D721Med (cell line): ENCODE results near the gene HCFC1R1.
A peak's percentile ranks its signal among the peaks of the same experiment; 100 is the strongest.

Experiments
- DNase-seq: peaks from one replicate; pipeline ENCODE4 v3.0.0; 2011; ENCODE audit warnings: low spot score; ENCODE audit not compliant: insufficient read length
- FAIRE-seq: peaks from 2 replicates; lab custom pipeline; 2011; peaks lifted over from hg19 to GRCh38; lab: Jason Lieb, UNC
- CTCF ChIP-seq: IDR thresholded peaks from 2 replicates; pipeline ENCODE4 v1.5.1; 2012; ENCODE audit warnings: mild to moderate bottlenecking, control low read depth; ENCODE audit not compliant: insufficient read depth; ENCODE audit errors: missing control alignments

HCFC1R1 gene

GRCh38 chr16:3023415-3023668 lies 400 bp downstream of the HCFC1R1 start:
- no peak for TF ChIP-seq CTCF
- FAIRE-seq, result no peak
- no peak for DNase-seq

GRCh38 chr16:3022684-3023414 lies 893 bp downstream of the HCFC1R1 start:
- DNase-seq (no peak), FAIRE-seq (no peak)
- no peak for TF ChIP-seq CTCF

GRCh38 chr16:3022208-3022683 lies 1.5 kb downstream of the HCFC1R1 start:
- FAIRE-seq, result no peak
- DNase-seq, result no peak
- TF ChIP-seq CTCF, result no peak

GRCh38 chr16:3021449-3022207 lies 2.1 kb downstream of the HCFC1R1 start:
- peak; percentile 30 for TF ChIP-seq CTCF
- DNase-seq (no peak), FAIRE-seq (no peak)

- no peak for TF ChIP-seq CTCF
- DNase-seq, result no peak
- FAIRE-seq, result no peak
Observed at GRCh38 chr16:3020604-3021448, 2.9 kb downstream of the HCFC1R1 start.

- FAIRE-seq (no peak), DNase-seq (peak; percentile 91)
Observed at GRCh38 chr16:3020247-3020603, 3.5 kb downstream of the HCFC1R1 start, which contains the start of gene TNFRSF12A. TSS of gene TNFRSF12A (plus strand) at chr16:3020368. CDS start at chr16:3020398, 30 bp downstream.

More at GRCh38 chr16:3020247-3020603, 3.5 kb downstream of the HCFC1R1 start, which contains the start of gene TNFRSF12A:
- no peak for TF ChIP-seq CTCF
